ENCODE data around the gene ITGB2.

The ITGB2 gene

DNA sequence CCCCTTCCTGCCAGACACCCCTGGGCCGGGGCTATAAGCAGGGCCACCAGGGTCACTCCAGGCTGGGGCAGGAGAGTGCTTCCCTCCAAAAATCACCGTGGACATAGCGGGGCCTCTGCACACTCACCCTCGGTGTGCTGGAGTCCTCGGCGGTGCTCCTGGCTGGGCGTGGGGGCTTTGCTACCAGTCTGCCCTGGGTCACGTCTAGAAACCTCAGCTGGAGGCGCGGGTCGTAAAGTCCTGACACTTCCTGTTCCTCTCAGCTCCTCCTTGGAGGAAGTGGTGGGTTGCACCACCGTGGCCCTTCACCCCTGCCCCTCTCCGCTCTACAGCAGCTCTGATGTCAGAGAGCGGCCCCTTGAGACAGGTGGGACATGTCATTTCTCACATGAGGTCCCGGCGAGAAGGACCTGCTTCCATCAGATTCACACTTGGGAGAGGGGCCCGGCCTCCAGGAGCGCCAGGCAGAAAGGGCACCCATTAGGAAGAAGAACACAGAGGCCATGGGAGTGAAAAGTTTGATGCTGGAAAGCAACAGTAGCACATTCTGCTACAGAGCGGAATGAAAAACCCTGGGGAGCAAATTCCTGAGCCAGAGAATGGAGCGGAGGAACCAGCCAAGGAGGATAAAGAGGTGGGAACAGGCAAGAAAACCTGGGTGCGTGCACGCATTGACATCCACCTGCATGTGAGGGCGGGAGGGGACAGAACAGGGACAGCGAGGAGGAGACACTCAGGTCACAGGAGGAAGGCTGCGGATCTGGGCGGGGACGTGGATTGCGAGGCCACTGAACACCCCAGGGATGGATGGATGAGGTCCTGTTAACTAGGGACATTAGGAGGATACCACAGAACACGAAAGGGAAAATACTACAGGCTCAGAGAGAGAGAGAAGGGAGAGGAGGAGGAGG is at the start of gene ITGB2:
TSS of gene ITGB2 (minus strand) at position 206 of the 911 bp plus-strand sequence. CDS start 10,117 bp downstream, outside the sequence.
- DNase-seq (ENCODE audit: low read depth in 3 of 3), result peak in 1 of 3 donors; percentile 50

DNA sequence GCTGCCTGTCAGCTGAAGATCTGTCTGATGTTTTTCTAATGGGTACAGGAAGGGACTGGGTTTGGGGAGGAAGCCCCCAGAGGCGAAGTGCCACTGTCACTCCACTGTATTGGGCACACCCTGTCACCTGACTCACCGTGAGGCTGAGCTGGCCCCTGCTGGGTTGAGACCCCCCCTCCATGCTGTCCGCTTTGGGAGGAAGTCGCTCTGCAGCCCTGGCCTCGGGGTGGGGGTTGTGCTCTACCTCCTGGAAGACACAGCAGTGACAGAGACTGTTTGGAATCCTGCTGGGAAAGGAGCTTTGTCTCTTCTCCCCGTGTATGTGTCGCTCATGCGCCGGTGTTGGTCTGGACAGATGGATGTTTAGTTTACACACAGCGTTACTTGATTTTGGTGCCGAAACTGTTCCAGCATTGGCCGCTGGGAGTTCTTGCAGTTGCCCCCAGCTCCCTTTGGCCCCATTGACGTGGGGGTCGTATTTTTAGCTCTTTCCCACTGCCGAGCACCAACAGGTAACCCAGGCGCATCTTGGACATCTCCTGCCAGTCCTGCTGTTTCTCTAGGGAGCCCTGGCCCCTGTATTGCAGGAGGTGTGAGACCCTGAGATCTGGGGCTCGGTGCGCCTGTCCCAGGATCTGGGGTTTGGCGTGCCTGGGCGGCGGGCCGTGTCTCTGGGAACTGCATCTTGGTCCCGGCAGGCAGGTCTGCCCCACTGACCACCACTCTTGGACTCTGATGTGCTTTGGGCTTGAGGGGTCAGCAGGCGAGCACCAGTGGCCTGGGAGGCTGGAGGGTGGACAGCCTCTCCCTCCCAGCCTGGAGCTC is 49.4 kb upstream of the ITGB2 start:
- no peak for DNase-seq (ENCODE audit: low read depth in 3 of 3)

DNA sequence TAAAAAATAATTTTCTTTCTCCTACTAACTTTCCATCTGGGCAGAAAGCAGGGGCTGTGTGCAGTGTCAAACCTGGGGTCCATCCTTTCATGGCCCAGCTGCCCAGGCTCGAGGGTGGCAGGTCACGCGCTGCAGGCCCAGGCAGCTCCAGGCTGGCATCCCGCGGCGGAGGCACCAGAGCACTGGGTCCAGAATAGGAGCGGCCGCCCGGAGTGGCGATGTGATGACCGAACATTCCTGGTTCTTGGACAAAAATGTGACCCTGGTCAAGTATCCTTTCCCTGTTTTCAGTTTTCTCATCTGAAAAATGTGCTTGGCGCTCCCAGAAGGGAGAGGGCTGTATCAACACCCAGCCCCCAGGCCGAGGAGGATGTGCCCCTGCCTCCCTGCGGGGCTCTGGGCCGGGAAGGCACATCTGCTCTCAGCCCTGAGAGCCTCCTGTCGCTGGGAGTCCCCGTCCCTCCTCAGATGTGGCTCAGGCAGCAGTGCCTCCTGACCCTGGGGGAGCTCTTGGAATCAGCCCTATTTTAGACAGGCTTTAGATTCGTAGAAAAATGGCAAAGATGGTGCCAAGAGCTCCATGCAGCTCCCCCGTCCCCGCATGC is 48.5 kb upstream of the ITGB2 start:
- no peak for DNase-seq (ENCODE audit: low read depth in 3 of 3)

DNA sequence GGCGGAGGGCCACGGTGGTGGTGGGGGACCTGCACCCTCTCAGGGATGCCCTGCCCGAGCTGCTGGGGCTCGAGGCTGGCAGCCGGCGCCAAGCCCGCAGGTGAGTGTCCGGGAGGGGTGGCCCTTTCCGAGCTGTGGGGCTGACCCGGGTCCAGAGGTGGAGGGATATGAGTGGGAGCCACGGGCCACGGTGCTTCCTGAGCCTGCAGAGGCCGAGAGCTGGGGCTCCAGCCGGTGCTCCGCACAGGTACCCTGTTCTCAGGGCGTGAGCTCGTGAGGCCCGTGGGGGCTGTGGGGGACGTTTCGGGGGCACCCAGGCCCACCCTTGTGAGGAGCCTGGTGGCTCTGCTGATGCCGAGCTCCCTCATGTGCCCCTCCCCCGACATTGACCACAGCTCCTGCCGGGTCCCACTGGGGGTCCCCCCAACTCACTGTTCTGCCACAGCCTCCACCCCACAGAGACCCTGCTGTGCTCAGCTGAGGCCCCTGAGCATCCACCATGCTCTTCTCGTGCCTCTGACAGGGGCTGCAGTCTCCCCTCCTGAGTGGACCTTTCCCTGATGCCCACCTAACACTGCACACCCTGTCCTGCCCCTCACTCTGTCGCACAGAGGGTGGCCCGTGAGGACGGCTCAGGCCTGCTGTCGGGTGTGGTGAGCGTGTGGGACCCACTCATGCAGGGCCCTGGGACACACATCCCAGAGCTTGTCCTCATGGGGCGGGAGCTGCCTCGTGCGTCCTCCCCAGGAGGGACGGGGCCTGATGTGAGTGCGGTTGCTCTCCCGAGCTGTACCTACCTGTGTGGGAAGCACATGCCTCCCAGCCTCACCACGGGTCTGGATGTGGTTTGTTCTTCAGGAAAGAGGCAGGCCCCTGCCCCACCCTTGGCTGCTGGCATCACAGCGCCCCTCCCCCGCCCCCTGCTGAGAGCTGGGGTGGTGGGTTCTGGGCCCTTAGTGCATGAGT is 46.7 kb upstream of the ITGB2 start:
- DNase-seq (ENCODE audit: low read depth in 3 of 3), result no peak

DNA sequence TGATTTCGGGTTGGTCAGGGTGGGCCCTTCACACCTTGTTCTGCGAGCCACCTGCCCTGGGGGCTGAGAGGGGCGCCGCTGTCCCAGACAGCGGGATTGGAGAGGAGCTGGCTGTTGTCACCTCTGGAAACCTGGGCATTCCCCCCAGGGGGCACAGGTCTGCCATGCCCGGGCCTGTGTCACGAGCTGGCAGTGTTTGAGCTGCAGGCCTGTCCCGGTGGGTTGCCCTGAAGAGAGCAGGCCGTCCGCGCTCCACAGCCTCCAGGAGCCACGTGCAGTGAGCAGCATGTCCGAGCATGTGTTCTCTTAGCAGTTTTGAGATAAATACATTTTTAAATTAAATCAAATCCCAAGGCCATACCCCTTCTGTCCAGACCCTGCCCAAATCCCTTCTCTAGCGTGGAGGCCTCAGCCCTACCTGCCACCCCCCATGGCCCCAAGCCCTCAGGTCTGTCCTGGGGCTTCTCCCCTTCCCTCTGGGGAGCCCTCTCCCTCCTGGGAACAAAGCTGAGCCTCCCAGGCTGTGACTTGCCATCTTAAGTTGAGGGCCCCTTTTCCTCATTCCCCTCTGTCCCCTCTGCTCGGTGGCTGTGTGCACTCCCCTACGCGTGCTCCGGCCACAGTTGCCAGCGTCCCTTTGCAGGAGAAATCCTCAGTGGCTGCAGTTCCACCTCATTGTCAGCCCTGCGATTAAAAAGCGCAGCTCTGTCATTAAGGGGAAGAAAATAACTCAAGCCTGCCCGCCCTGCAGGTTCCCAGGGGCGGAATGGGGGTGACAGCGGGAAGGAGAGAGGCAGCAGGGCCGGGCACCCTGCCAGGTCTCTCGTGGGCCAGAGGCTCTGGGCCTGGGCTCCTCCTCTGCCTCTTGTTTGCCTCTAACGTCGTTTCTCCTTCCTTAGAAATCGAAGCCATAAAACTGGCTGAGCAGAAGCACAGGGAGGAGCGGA is 45.7 kb upstream of the ITGB2 start:
- DNase-seq (ENCODE audit: low read depth in 3 of 3), result no peak

DNA sequence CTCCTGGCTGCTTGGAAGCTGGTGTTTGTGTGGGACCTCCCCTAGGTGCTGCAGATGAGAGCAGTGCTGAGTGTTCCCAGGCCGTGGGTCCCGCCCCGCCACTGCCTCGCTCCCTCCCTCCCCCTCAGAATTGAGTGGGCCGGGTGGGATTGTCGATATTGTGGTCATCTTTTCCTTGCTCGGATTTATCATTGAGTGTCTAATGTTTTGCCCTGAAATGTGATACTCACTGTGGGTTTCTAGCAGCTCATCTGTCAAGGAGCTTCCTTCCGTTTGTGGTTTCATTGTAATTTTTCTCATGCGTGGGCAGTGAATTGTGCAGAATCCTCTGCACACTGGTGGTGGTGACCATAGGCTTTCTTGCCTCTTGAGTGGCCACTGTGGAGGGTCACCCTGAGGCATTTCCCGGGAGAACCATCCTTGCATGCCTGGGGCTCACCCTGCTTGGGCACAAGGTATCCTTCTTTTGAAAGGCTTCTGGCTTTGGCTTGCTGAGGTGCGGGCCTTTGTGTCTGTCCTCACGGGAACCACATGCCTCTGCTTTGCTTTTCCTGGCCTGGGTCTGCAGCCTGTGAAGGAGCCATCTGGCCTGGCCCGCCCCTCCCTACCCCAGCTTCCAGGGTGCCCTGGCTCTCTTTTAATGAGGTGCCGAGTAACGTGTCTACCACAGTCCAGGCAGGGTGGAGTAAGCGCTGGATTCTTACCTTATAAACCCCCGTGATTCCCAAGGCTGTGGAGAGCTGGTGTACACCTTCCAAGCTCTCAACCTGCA is 44.7 kb upstream of the ITGB2 start:
- peak in 1 of 3 donors; percentile 5 for DNase-seq (ENCODE audit: low read depth in 3 of 3)

DNA sequence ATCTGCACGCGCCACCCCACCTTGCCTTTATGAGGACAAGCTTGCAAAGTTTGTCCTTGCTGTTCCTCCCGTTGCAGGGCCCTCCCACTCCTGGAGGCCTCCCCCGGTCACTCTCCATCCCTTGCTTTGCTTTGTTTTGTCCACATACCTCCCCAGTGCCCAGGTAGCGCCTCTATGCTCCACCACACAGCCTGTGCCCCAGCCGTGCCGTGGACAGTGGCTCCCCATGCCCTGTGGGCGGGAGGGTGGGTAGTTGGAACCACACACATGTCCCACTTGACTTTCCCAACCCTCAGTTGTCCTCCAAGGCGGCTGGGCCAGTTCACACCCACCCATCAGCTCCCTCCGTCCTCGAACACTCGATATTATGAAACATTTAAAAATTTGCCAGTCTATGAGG is 43.7 kb upstream of the ITGB2 start:
- no peak for DNase-seq (ENCODE audit: low read depth in 3 of 3)

DNA sequence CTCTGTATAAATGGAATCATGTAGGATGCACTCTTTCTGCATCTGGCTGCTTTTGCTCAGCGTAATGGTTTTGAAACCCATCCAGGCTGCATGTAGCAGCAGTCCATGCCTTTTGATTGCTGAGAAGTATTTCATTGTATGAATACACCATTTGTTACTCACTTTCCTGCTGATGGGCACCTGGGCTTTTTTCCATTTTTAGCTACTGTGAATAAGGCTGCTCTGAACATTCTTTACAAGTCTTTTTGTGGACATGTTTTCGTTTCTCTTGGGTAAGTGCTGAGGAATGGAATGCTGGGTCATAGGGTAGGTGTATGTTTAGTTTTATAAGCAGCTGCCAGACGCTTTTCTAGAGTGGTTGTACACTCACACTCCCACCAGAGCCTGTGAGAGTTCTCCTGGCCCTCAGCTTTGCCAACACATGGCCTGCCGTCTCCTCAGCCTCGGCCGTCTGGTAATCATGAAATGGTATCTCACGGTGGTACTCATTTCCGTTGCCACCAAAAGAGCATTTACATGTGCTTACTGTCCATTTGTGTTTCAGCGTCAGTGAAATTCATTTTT is 41.8 kb upstream of the ITGB2 start:
- no peak for DNase-seq (ENCODE audit: low read depth in 3 of 3)

DNA sequence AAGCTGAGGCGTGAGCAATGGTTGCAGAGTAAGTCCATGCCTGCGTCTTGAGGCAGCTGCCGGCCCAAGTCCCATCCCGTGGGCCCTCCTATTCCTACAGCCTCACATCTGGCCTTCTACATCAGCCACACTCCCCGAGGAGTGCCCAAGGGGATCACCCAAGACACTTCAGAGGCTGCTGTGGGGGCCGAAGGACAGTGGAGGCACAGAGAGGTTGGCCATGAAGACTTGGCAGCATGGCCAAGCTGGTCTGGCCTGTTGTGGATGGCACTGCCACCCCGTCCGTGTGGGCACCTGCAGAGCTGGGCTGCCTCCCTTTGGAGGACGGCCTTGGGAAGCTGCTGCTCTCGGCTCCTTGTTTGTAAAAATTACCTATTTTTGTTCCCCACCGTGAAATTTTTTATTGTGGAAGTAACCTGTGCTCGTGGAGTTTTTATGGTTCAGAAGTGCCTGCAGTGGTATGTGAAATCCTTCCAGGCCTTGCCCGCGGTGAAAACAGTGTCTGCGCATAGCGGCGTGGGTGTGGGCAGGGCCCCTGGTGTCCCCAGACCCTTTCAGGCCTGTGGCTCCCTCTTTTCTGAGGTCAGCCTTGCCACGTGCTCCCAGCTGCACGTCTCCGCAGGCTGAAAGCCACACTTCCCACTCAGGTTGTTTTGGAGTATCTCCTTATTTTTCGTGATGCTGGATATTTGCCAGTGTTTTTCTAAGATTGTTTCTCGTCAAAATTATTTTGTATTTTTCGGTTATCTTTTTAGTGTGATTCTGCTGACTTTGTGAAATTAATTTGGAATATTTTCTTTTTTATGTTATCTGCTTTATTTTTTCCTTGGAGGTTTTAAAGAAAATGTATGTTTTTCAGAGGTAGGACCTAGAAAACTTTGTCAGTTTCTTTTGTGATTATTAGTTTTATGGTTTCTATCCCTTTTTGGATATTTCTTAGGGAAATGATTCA is 39.7 kb upstream of the ITGB2 start:
- no peak for DNase-seq (ENCODE audit: low read depth in 3 of 3)

DNA sequence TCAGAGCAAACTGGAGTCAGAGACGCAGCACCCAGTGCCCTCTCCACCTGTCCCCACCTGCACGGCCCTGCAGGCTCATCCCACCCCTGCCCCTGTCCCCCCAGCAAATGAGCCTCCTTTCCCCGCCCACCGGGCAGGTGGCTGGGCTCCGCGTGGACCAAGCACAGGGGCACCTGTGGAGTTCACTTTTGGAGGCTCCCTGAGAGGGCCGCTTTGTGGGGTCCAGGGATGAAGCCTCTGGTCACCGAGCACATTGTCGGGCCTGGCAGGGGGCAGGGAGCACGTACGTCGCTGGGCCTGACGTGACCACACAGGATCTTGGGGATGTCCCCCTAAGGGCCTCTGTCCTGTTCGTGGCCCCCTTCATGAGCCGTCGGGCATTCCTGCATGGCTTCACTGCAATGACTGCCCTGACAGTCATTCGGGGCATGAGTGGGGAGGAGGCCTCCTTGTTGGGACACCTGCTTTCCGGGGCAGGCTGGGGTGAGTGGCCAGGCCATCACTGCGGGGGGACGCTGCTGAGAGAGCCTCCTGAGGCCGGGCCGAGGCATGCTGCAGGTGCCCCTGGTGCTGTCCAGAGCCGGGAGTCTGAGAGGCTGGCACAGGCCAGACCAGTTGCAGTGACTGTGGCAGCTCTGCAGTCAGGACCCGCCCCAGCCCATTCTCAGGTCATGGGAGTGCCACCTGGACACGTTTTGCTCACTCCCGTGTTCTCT is 38.8 kb upstream of the ITGB2 start:
- DNase-seq (ENCODE audit: low read depth in 3 of 3), result no peak

DNA sequence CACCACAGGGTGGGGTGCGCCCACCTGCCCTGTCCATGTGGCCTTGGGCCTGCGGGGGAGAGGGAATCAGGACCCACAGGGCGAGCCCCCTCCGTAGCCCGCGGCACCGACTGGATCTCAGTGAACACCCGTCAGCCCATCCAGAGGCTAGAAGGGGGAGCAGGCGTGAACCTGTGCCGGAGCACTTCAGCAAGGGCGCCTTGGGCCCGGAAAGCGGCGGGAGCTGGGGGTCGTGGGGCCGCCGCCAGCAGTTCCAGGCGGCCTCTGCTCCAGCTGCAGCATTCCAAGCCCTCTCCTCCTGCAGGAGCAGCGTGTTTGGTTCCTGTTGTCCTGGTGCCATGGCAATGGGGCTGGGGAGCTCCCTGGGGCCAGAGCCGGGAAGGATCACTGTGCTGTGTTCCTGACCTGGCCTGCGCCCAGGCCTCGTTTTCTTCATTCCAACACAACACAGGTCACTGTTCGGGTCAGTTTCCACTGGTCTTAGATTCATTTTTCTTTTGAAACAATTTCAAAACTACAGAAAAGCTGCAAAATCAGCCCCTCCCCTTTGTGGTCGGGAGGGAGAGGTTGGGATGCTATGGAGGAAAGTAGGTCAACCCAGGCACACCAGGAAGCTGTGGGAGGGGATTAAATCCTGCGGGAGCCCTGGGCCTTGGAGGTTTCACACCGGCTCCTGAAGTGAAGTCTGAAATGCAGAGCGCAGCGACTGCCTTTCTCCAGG is 37.9 kb upstream of the ITGB2 start:
- DNase-seq (ENCODE audit: low read depth in 3 of 3), result no peak

DNA sequence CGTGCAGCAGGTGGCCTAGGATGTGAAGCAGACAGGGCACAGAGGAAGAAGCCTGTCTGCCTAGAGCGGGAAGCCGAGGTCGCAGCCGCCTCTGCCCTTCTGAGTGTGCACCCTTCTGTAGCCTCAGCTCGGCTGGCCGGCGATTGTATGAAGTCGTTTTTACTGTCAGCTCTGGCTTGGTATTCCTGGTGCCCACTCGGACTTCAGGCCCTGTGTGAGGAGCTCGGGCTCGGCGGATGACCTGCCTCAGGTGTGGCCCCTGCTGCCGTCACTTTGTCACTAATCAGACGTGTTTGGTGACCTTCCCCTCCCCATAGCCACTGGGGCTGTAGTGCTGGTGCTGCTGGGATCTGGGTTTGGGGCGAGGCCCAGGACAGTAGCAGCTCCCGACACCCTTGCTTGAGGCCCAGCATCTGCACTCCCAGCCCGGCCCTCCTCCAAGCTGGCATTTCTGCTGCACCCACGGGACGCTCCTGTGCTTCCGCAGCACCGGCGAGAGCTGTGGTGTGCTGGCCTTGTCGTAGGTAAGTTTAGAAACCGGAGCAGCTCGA is 37.3 kb upstream of the ITGB2 start:
- no peak for DNase-seq (ENCODE audit: low read depth in 3 of 3)

DNA sequence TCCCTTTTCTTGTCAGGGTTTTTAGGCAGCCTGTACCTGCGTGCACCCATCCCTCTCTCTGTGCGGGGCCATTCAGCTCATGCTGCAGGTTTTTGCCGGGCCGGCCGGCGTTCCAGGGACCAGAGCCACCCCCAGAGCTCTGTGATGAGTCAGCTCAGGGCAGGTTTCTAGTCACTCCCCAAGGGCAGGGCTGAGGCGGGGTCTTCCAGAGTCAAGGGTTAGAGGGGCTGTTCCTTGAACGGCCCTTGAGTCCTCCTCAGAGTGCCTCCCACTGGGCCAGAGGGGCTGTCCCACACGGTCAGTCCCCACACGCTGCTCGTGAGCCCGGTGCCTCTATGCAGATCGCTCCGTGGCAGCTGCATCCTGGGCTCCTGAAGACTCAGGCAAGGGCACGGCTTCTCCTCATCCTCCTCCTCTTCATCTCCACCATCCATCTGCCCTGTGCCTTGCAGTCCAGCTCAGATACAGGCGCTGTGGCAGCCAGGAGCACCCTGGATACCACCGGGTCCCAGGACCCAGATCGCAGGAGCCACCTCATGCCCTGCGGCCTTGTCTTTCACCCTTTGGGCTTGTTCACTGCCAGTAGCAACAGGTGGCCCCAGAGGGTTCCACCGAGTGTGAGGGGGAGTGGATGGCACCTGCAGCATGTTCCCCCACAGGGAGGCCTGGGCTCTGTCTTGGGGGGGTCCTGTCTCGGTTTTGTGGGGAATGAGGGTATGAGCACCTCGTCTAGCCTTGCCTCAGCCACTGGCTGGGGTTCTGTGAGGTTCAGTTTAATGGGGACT is 36.5 kb upstream of the ITGB2 start:
- DNase-seq (ENCODE audit: low read depth in 3 of 3), result no peak

DNA sequence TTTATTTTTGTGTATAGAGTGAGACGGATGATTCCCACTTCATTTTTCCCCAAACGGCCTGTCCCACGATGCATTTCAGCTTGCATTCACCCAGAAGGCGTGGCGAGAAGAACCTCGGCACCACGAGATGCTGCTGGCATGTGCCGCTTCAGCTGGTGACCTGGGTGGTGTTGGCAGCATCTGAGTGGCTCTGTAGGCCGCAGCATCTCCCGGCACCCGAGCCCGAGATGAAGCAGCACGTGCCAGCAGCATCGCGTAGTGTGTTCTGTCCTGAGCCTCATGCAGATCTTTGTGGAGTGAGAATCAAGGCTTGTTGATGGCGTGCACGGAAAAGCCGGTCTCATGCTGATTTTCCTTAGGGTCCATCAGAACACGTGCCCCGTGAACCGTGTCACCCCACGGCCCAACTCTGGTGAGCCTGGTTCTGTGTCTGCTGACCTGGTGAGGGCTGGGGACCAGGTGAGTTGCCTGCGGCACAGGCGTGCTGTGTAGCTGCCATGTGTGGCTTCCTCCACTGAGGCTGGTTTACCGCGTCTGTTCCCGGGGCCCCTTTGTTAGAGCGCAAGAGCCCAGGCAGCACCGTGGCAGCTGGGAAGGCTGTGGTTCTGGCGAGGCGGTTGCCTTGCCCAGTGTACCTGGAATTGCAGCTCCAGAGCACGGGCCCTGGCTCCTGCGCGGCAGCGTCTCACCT is 35.8 kb upstream of the ITGB2 start:
- DNase-seq (ENCODE audit: low read depth in 3 of 3), result no peak

DNA sequence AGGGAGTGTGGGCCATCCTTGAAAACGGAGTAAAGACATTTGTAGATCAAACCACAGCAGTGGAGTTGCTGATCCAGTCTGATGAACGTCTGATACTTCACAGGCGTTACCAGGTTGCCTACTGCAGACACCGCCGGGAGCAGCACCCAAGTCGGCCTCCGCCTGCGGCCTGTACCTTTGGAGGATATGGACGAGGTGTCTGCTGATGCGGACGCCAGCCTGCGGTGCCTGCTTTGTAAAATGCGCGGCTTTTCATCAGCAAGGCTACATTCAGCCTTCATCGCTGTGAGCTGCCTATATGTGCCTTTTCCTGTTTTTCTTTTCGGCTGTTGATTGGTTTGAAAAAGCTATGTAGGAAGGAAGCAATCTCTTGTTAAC is 35.1 kb upstream of the ITGB2 start:
- no peak for DNase-seq (ENCODE audit: low read depth in 3 of 3)
